DND-41 (cell line): Measurements from ENCODE around the gene MAGI1.

Source experiments
- CTCF ChIP-seq: IDR thresholded peaks from 2 replicates; pipeline ENCODE4 v1.5.1; 2012; ENCODE audit warnings: borderline replicate concordance, low read length, moderate library complexity, mild to moderate bottlenecking; ENCODE audit not compliant: poor library complexity, severe bottlenecking; ENCODE audit errors: extremely low read depth
- EZH2 ChIP-seq: IDR thresholded peaks from 3 replicates; pipeline ENCODE4 v1.6.1; 2012; ENCODE audit warnings: borderline replicate concordance, low read depth, mild to moderate bottlenecking, moderate library complexity, low read length, inconsistent platforms; ENCODE audit not compliant: severe bottlenecking

- TF ChIP-seq CTCF, result no peak
- TF ChIP-seq EZH2, result no peak
These were observed 723.8 kb downstream of the MAGI1 start for GRCh38 chr3:65314916-65315315.
